Measurements from ENCODE around the gene UFSP2.

Gene UFSP2

DNA sequence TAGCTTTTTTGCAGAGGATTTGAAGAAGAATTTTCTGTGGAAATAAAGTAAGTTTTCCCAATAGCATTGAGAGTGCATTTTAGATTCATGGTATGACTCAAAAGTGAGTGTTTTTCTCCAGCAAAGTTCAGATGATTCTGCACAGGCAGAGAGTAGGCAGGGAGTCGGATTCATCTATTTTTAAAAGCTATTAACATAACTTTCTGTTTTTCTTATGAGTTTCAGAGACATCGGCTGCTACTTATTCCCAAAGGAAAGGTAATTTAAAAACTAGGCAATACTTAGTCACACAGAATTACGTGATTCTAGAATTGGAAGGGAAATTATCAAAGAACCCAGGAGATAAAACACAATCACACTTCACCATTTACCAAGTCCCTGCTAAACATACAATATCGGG is 41.3 kb upstream of the UFSP2 start:
- TF ChIP-seq ARNTL (CRISPR knock-in tag; IDR thresholded peaks at IDR 0.05; ENCODE audit: borderline replicate concordance, low read depth): no peak
- no peak for TF ChIP-seq GLIS3 (CRISPR knock-in tag; IDR thresholded peaks at IDR 0.05)
- TF ChIP-seq OSR1 (CRISPR knock-in tag; IDR thresholded peaks at IDR 0.05): no peak
- ATAC-seq: no peak

DNA sequence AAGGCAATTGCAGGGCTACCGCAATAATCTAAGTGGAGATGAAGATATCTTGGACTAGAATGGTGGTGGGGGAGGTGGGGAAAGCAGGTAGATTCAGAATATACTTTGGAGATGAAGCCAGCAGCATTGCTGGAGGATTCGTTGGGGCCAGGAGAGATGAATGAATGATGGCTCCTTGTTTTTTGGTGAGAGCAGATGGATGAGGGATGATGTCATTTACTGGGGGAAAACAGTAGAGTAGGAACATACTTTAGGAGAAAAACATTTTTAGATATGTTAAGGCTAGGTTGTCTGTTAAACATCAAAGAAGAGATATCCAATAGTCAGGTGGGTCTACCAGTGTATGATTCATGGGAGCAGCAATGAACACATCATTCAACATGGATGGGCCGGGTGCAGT is 39.9 kb upstream of the UFSP2 start:
- TF ChIP-seq, protein P1, sequence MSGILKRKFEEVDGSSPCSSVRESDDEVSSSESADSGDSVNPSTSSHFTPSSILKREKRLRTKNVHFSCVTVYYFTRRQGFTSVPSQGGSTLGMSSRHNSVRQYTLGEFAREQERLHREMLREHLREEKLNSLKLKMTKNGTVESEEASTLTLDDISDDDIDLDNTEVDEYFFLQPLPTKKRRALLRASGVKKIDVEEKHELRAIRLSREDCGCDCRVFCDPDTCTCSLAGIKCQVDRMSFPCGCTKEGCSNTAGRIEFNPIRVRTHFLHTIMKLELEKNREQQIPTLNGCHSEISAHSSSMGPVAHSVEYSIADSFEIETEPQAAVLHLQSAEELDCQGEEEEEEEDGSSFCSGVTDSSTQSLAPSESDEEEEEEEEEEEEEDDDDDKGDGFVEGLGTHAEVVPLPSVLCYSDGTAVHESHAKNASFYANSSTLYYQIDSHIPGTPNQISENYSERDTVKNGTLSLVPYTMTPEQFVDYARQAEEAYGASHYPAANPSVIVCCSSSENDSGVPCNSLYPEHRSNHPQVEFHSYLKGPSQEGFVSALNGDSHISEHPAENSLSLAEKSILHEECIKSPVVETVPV (CRISPR knock-in tag; IDR thresholded peaks at IDR 0.05): no peak
- TF ChIP-seq TCF4 (CRISPR knock-in tag; IDR thresholded peaks at IDR 0.05; ENCODE audit: borderline replicate concordance): no peak
- TF ChIP-seq, protein P2, sequence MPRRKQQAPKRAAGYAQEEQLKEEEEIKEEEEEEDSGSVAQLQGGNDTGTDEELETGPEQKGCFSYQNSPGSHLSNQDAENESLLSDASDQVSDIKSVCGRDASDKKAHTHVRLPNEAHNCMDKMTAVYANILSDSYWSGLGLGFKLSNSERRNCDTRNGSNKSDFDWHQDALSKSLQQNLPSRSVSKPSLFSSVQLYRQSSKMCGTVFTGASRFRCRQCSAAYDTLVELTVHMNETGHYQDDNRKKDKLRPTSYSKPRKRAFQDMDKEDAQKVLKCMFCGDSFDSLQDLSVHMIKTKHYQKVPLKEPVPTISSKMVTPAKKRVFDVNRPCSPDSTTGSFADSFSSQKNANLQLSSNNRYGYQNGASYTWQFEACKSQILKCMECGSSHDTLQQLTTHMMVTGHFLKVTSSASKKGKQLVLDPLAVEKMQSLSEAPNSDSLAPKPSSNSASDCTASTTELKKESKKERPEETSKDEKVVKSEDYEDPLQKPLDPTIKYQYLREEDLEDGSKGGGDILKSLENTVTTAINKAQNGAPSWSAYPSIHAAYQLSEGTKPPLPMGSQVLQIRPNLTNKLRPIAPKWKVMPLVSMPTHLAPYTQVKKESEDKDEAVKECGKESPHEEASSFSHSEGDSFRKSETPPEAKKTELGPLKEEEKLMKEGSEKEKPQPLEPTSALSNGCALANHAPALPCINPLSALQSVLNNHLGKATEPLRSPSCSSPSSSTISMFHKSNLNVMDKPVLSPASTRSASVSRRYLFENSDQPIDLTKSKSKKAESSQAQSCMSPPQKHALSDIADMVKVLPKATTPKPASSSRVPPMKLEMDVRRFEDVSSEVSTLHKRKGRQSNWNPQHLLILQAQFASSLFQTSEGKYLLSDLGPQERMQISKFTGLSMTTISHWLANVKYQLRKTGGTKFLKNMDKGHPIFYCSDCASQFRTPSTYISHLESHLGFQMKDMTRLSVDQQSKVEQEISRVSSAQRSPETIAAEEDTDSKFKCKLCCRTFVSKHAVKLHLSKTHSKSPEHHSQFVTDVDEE (CRISPR knock-in tag; IDR thresholded peaks at IDR 0.05): no peak
- TF ChIP-seq, protein P3, sequence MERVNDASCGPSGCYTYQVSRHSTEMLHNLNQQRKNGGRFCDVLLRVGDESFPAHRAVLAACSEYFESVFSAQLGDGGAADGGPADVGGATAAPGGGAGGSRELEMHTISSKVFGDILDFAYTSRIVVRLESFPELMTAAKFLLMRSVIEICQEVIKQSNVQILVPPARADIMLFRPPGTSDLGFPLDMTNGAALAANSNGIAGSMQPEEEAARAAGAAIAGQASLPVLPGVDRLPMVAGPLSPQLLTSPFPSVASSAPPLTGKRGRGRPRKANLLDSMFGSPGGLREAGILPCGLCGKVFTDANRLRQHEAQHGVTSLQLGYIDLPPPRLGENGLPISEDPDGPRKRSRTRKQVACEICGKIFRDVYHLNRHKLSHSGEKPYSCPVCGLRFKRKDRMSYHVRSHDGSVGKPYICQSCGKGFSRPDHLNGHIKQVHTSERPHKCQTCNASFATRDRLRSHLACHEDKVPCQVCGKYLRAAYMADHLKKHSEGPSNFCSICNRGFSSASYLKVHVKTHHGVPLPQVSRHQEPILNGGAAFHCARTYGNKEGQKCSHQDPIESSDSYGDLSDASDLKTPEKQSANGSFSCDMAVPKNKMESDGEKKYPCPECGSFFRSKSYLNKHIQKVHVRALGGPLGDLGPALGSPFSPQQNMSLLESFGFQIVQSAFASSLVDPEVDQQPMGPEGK (CRISPR knock-in tag; IDR thresholded peaks at IDR 0.05; ENCODE audit: borderline replicate concordance): no peak
- TF ChIP-seq, protein P4, sequence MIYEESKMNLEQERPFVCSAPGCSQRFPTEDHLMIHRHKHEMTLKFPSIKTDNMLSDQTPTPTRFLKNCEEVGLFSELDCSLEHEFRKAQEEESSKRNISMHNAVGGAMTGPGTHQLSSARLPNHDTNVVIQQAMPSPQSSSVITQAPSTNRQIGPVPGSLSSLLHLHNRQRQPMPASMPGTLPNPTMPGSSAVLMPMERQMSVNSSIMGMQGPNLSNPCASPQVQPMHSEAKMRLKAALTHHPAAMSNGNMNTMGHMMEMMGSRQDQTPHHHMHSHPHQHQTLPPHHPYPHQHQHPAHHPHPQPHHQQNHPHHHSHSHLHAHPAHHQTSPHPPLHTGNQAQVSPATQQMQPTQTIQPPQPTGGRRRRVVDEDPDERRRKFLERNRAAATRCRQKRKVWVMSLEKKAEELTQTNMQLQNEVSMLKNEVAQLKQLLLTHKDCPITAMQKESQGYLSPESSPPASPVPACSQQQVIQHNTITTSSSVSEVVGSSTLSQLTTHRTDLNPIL (CRISPR knock-in tag; IDR thresholded peaks at IDR 0.05; ENCODE audit: low read depth): no peak
- TF ChIP-seq ESRRG (CRISPR knock-in tag; IDR thresholded peaks at IDR 0.05): no peak
- TF ChIP-seq ZNF70 (CRISPR knock-in tag; IDR thresholded peaks at IDR 0.05): no peak
- TF ChIP-seq ISL1 (CRISPR knock-in tag; IDR thresholded peaks at IDR 0.05): no peak
- TF ChIP-seq ZC3H10 (CRISPR knock-in tag; IDR thresholded peaks at IDR 0.05): no peak
- no peak for ATAC-seq

DNA sequence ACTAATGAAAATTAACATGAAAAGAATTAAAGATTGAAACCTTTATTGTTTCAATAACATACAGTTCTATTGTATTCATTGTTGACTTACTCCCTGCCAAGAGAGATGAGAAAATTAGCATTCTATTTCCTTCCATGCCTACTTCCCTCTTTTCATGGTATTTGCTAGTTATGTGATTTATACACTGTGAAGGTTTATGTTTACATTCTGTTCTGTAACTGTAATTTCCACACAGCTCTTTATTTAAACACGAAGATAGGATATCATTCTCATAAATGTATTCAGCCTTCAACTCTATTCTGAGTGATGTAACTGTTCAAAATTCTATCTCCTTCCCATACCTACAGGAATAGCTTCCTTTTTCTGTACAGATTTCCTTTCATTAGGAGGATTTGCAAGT is 39.1 kb upstream of the UFSP2 start:
- ATAC-seq: no peak
- TF ChIP-seq, protein P5, sequence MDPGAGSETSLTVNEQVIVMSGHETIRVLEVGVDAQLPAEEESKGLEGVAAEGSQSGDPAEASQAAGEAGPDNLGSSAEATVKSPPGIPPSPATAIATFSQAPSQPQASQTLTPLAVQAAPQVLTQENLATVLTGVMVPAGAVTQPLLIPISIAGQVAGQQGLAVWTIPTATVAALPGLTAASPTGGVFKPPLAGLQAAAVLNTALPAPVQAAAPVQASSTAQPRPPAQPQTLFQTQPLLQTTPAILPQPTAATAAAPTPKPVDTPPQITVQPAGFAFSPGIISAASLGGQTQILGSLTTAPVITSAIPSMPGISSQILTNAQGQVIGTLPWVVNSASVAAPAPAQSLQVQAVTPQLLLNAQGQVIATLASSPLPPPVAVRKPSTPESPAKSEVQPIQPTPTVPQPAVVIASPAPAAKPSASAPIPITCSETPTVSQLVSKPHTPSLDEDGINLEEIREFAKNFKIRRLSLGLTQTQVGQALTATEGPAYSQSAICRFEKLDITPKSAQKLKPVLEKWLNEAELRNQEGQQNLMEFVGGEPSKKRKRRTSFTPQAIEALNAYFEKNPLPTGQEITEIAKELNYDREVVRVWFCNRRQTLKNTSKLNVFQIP (CRISPR knock-in tag; IDR thresholded peaks at IDR 0.05; ENCODE audit: borderline replicate concordance, low read depth): no peak
- TF ChIP-seq TOX (CRISPR knock-in tag; IDR thresholded peaks at IDR 0.05; ENCODE audit: borderline replicate concordance): no peak
- no peak for TF ChIP-seq BACH2 (CRISPR knock-in tag; IDR thresholded peaks at IDR 0.05; ENCODE audit: borderline replicate concordance)
- TF ChIP-seq CSDC2 (CRISPR knock-in tag; IDR thresholded peaks at IDR 0.05): no peak
- TF ChIP-seq, protein P4 (CRISPR knock-in tag; IDR thresholded peaks at IDR 0.05; ENCODE audit: low read depth): no peak
- TF ChIP-seq GLIS3 (CRISPR knock-in tag; IDR thresholded peaks at IDR 0.05): no peak
- no peak for TF ChIP-seq RARB (CRISPR knock-in tag; IDR thresholded peaks at IDR 0.05)
- no peak for TF ChIP-seq ZNF8 (CRISPR knock-in tag; IDR thresholded peaks at IDR 0.05)
- no peak for TF ChIP-seq ZNF565 (CRISPR knock-in tag; conservative IDR thresholded peaks at IDR 0.05; ENCODE audit: low read depth)
- no peak for TF ChIP-seq ZFP30 (CRISPR knock-in tag; IDR thresholded peaks at IDR 0.05)

Data from SK-N-SH treated with all-trans-retinoic acid at 6 μM for 48 hours (cell line).